Hepatocyte (in vitro differentiated cells): Measurements from ENCODE around the gene CDK5RAP1. TPM values are rescaled to one million over a fixed set of nuclear protein-coding genes. Genes with fewer than 3 reads are reported as not detected.

ENCODE experiments used
- DNase-seq: peaks from one replicate; pipeline ENCODE4 v3.0.0-alpha.2; 2016; ENCODE audit warnings: low spot score
- H2AFZ ChIP-seq: fragments of 200-600 bp; sonication (generic); 2 replicates; pipeline ENCODE4 v1.6.0; 2016; ENCODE audit warnings: antibody characterized with exemption, mild to moderate bottlenecking
- H3K27ac ChIP-seq: fragments of 200-600 bp; sonication (generic); 2 replicates; pipeline ENCODE4 v1.5.1; 2016; ENCODE audit warnings: mild to moderate bottlenecking
- H3K27me3 ChIP-seq: fragments of 200-600 bp; sonication (generic); 2 replicates; pipeline ENCODE4 v1.6.1; 2016
- H3K36me3 ChIP-seq: fragments of 200-600 bp; sonication (generic); replicated peaks from 2 replicates; pipeline ENCODE4 v1.5.1; 2016; ENCODE audit warnings: low read depth; ENCODE audit not compliant: insufficient read depth
- H3K4me1 ChIP-seq: fragments of 200-600 bp; sonication (generic); 2 replicates; pipeline ENCODE4 v1.5.1; 2016; ENCODE audit warnings: mild to moderate bottlenecking, moderate library complexity; ENCODE audit not compliant: insufficient read depth
- H3K4me2 ChIP-seq: fragments of 200-600 bp; sonication (generic); 2 replicates; pipeline ENCODE4 v1.6.0; 2016
- H3K4me3 ChIP-seq: fragments of 200-600 bp; sonication (generic); 2 replicates; pipeline ENCODE4 v1.5.1; 2016; ENCODE audit warnings: mild to moderate bottlenecking
- H3K79me2 ChIP-seq: fragments of 200-600 bp; sonication (generic); 2 replicates; pipeline ENCODE4 v1.6.0; 2017; ENCODE audit warnings: mild to moderate bottlenecking
- H3K9me2 ChIP-seq: fragments of 200-600 bp; sonication (generic); replicated peaks from 2 replicates; pipeline ENCODE4 v1.6.0; 2017; ENCODE audit warnings: mild to moderate bottlenecking; ENCODE audit not compliant: insufficient read depth
- H3K9me3 ChIP-seq: fragments of 200-600 bp; sonication (generic); 2 replicates; pipeline ENCODE4 v1.5.1; 2016; ENCODE audit warnings: low read depth, mild to moderate bottlenecking
- H4K20me1 ChIP-seq: fragments of 200-600 bp; sonication (generic); 2 replicates; pipeline ENCODE4 v1.6.0; 2016; ENCODE audit warnings: mild to moderate bottlenecking; ENCODE audit not compliant: insufficient read depth, poor library complexity, severe bottlenecking
- CTCF ChIP-seq: fragments of 200-600 bp; sonication (generic); IDR thresholded peaks from 2 replicates; pipeline ENCODE4 v1.5.1; 2016; ENCODE audit warnings: antibody characterized with exemption, mild to moderate bottlenecking; ENCODE audit not compliant: poor library complexity
- EZH2 ChIP-seq: fragments of 200-600 bp; sonication (generic); IDR thresholded peaks from 2 replicates; pipeline ENCODE4 v1.6.1; 2016; ENCODE audit warnings: antibody characterized with exemption, mild to moderate bottlenecking, borderline replicate concordance
- EZH2phosphoT487 ChIP-seq: fragments of 200-600 bp; sonication (generic); IDR thresholded peaks from one replicate; pipeline ENCODE4 v1.6.1; 2018; ENCODE audit warnings: antibody characterized with exemption, mild to moderate bottlenecking, low read depth, moderate library complexity; ENCODE audit not compliant: unreplicated experiment, severe bottlenecking
- WGBS: methylation state at CpG from one replicate; pipeline ENCODE4 v1.1.6; 2016; ENCODE audit warnings: low lambda C conversion rate; ENCODE audit errors: missing lambda C conversion rate; 5-methylcytosine and 5-hydroxymethylcytosine counted together
- polyA plus RNA-seq: library from polyadenylated mRNA; unstranded; fragments of >200 nt; fragmentation: Nextera tagmentation; extraction: Ambion mirVana; gene quantifications from 2 replicates; pipeline ENCODE4 v1.2.1, GENCODE V29; 2016
- total RNA-seq: library from RNA; depleted of rRNA; stranded (reverse); fragments of >200 nt; gene quantifications from 2 replicates; pipeline ENCODE4 v1.2.3, GENCODE V29; 2014

CDK5RAP1 gene
- total and polyA plus RNA-seq, 2 experiments from 2014 or later, result 35.6 to 52.2 TPM

DNA sequence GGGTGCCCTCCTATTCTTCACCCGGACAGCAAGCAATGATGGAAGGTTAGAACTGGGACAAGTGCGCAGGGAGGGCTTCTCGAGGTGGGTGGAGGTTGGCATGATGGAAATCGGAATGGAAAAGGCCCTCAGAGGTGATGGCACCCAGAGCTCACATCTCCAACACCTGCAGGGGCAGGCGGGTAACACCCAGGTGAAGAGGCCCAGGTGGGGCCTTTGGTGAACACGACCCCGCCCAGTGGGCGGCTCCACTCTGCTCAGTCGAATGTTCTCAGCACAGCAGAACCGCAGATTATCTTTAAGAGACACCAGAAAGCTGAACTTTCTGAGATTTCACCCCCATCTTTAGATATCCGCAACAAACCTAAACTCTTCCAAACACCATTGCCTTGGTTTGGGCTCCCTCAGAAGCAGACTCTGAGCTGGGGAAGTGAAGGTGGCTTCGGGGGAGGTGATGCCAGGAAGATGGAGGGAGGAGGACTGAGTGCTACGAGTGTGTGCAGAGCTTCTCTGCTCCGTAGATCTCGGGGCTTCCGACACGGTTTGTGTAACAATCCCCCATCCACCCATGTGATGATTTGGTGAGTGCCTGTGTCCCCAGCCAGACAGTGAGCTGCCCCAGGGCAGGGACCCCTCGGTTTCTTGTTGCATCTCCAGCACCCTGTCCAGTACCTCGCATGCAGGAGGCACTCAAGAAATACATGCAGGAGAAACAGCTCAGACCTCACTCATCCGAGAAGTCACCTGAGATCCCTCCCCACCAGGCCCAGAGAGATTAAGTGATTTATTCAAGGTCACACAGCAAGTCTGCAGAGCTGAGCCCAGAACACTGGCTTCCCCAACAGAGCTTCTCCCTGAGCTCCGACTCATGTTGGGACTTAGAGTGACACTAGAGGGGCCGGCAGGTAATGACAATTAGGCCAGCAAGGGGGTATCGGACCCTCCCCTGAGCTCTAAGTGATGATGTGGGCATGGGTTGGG is 72.9 kb downstream of the CDK5RAP1 start:
- no peak for DNase-seq

GRCh38 chr20:33325350-33325749 is 76.0 kb downstream of the CDK5RAP1 start:
- no peaks in the 10 kb centered on the region for H3K4me1 ChIP-seq
- peaks cover 2% of the 10 kb centered on the region for H3K27me3 ChIP-seq
- no peak for DNase-seq
- no peaks in the 10 kb centered on the region for H3K9me2 ChIP-seq
- H3K27ac ChIP-seq, result no peak overlapping the region
- H2AFZ ChIP-seq, result no peak overlapping the region
- no peak for TF ChIP-seq EZH2
- H3K79me2 ChIP-seq, result no peaks in the 10 kb centered on the region
- H3K4me3 ChIP-seq, result no peak overlapping the region
- H3K36me3 ChIP-seq, result no peaks in the 10 kb centered on the region
- no peaks in the 10 kb centered on the region for H3K9me3 ChIP-seq
- H3K4me2 ChIP-seq, result no peak overlapping the region
- no peaks in the 10 kb centered on the region for H4K20me1 ChIP-seq
- WGBS, result 90% methylated on average over 2 of the region's 2 CpGs

More for the DNA sequence above, 72.9 kb downstream of the CDK5RAP1 start:
- Histone ChIP-seq H3K9me3 (no peaks in the 10 kb centered on the region), H3K79me2 (no peaks in the 10 kb centered on the region), H3K27ac (no peak overlapping the region), H2AFZ (no peak overlapping the region), H3K4me2 (no peak overlapping the region), H3K27me3 (peaks cover 6% of the 10 kb centered on the region), H3K4me3 (no peak overlapping the region), H3K36me3 (no peaks in the 10 kb centered on the region), H4K20me1 (no peaks in the 10 kb centered on the region), H3K9me2 (no peaks in the 10 kb centered on the region), H3K4me1 (no peaks in the 10 kb centered on the region)
- WGBS, result 83% methylated on average over 23 of the region's 23 CpGs
- TF ChIP-seq CTCF, result no peak

GRCh38 chr20:33323236-33323635 is 78.1 kb downstream of the CDK5RAP1 start:
- no peak for DNase-seq
- Histone ChIP-seq H3K9me2 (no peaks in the 10 kb centered on the region), H3K27ac (no peak overlapping the region), H3K36me3 (no peaks in the 10 kb centered on the region), H3K27me3 (peaks cover 7% of the 10 kb centered on the region), H3K79me2 (no peaks in the 10 kb centered on the region), H3K4me1 (no peaks in the 10 kb centered on the region), H3K9me3 (no peaks in the 10 kb centered on the region), H4K20me1 (no peaks in the 10 kb centered on the region), H2AFZ (no peak overlapping the region), H3K4me2 (no peak overlapping the region), H3K4me3 (no peak overlapping the region)
- 78% methylated on average over 8 of the region's 8 CpGs for WGBS
- TF ChIP-seq CTCF, result no peak
- TF ChIP-seq EZH2phosphoT487, result no peak
- TF ChIP-seq EZH2, result no peak

DNA sequence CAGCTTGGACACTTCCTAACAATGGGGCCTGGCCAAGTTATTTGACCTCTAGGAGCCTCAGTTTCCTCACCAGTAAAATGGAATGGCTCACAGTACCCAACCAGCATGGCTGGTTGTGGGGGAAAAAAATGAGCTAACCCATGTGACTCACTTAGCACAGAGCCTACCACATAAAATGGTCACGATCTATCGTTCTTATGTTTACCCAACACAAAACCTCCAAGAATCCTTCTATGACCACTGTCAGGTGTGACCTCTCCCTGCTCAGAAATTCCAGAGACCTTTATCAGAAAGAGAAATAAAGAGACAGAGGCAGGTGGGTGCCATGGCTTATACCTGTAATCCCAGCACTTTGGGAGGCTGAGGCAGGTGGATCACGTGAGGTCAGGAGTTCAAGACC is 78.9 kb downstream of the CDK5RAP1 start:
- no peaks in the 10 kb centered on the region for H3K79me2 ChIP-seq
- H3K36me3 ChIP-seq, result no peaks in the 10 kb centered on the region
- H3K9me3 ChIP-seq, result no peaks in the 10 kb centered on the region
- H3K9me2 ChIP-seq, result no peaks in the 10 kb centered on the region
- no peak for DNase-seq
- no peak overlapping the region for H3K27ac ChIP-seq
- H3K4me2 ChIP-seq, result no peak overlapping the region
- no peak overlapping the region for H2AFZ ChIP-seq
- H3K27me3 ChIP-seq, result peaks cover 15% of the 10 kb centered on the region
- TF ChIP-seq CTCF (no peak), EZH2phosphoT487 (no peak), EZH2 (no peak)
- no peaks in the 10 kb centered on the region for H3K4me1 ChIP-seq
- H3K4me3 ChIP-seq, result no peak overlapping the region
- H4K20me1 ChIP-seq, result no peaks in the 10 kb centered on the region
- WGBS, result 63% methylated on average over 3 of the region's 3 CpGs
